Measurements from ENCODE around the gene VSX1.

GRCh38 chr20:25032478-25033264 is 49.3 kb downstream of the VSX1 start:
- TF ChIP-seq CTCF (IDR thresholded peaks at IDR 0.05): no peak
- TF ChIP-seq POLR2AphosphoS5 (IDR thresholded peaks at IDR 0.05; ENCODE audit: low read depth, low read length): no peak
- no peak for TF ChIP-seq EZH2phosphoT487 (IDR thresholded peaks at IDR 0.05; ENCODE audit: borderline replicate concordance, low read depth)
- TF ChIP-seq EP300 (IDR thresholded peaks at IDR 0.05; ENCODE audit: borderline replicate concordance in 1 of 2, low read depth in 1 of 2, low read length in 1 of 2): no peak
- no peak for TF ChIP-seq RCOR1 (IDR thresholded peaks at IDR 0.05; ENCODE audit: low read length)
- no peak for TF ChIP-seq RAD21 (IDR thresholded peaks at IDR 0.05; ENCODE audit: low read length)
- no peak for TF ChIP-seq GATA2 (CRISPR knock-in tag; IDR thresholded peaks at IDR 0.05)
- no peak for TF ChIP-seq FOXJ3 (CRISPR knock-in tag; IDR thresholded peaks at IDR 0.05)
- TF ChIP-seq RFX5 (IDR thresholded peaks at IDR 0.05; ENCODE audit: low read length): no peak
- no peak for TF ChIP-seq TCF12 (IDR thresholded peaks at IDR 0.05)
- no peak for TF ChIP-seq TAF1 (IDR thresholded peaks at IDR 0.05; ENCODE audit: borderline replicate concordance, low read depth, low read length)
- TF ChIP-seq REST (IDR thresholded peaks at IDR 0.05; ENCODE audit: low read depth, low read length): no peak

All from SK-N-SH (cell line).